ENCODE measurements around the gene NTN4.
"Not testable (repeated sequence)": the region's sequence is repeated elsewhere in the genome, so short reads cannot be mapped to it uniquely, and the experiment has no call there.

NTN4 gene

GRCh38 chr12:95742586-95742985, 48.0 kb downstream of the NTN4 start:
- DNase-seq, result no peak

GRCh38 chr12:95741635-95742034, 48.9 kb downstream of the NTN4 start:
- DNase-seq, result no peak

- DNase-seq, result no peak
Measured at GRCh38 chr12:95740751-95741150, 49.8 kb downstream of the NTN4 start.

GRCh38 chr12:95739561-95740313, 50.8 kb downstream of the NTN4 start:
- DNase-seq, result no peak

GRCh38 chr12:95738024-95738611, 52.4 kb downstream of the NTN4 start:
- no peak for DNase-seq

GRCh38 chr12:95736631-95737030, 53.9 kb downstream of the NTN4 start:
- DNase-seq, result peak; percentile 26

DNA sequence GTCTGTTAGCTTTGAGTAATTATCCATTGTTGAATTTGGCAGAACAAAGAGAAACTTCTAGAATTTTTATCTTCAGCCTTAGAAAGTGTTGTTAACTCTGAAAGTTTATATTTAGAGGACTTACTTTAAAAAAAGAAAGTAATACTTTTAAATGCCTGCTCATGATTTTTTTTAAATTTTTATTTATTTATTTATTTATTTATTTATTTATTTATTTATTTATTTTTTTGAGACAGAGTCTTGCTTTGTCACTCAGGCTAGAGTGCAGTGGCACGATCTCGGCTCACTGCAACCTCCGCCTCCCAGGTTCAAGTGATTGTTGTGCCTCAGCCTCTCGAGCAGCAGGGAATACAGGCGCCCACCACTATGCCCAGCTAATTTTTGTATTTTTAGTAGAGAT, 54.8 kb downstream of the NTN4 start:
- not testable (repeated sequence) for DNase-seq

DNA sequence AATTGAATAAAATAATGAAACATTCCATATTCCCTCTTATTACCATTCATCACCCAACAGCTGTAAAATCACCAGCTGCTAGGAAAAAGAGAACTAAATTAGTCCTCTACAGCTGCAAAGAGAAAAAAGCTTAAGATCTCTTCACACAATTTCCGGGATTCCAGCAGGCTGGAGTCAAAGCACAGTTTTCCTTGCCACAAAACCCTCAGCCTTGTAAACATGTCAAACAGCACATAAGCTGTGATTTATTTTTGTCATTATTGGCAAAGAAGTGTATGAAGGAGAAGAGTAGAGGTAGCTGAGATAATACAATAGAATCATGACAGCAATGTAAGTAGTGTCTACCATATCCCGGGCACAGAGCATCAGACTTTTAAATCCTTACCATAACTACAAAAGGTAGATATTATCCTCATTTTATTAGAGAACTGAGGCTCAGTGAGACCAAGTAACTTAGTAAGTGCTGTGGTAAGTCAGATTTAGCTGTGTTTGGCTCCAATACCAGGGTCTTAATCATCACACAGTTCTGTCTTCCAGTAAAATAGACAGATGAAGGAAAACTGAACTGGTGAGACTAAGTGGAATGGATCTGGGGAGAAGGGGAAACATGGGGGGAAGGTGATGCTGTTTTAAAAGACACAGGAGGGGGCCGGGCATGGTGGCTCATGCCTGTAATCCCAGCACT, 57.3 kb downstream of the NTN4 start:
- no peak for DNase-seq

GRCh38 chr12:95731519-95731958, 59.0 kb downstream of the NTN4 start:
- no peak for DNase-seq

GRCh38 chr12:95730457-95730856, 60.1 kb downstream of the NTN4 start:
- DNase-seq, result no peak

DNA sequence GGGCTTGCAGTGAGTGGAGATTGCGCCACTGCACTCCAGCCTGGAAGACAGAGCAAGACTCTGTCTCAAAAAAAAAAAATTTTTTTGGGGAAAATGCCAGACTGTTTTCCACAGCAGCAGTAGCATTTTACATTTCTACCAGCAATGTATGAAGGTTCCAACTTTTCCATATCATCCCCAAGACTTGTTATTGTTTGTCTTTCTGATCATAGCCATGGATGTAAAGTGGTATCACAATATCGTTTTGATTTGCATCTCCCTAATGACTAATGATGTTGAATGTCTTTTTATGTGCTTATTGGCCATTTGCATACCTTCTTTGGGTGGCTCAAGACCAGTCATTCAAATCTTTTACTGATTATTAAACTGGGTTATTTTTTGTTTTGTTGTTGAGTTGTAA, 63.7 kb downstream of the NTN4 start:
- no peak for DNase-seq

DNA sequence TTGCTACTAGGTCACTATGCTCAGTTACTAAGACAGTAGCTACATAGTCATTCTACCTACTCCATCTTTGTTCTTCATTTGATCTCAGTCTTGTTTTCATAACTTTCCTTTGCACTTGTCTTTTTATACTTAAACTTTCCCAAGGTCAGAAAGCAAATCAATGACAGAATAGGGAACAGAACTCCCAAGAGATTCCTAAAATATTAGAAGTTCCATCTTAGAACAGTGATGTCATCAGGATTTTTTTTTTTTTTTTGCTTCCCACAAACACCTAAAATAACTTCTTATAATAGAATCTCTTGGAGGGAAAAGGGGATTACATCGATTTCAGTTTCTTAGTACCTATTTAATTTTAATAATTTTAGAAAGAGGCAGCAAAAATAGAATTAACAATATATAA, 65.8 kb downstream of the NTN4 start:
- no peak for DNase-seq

GRCh38 chr12:95723693-95724384, 66.7 kb downstream of the NTN4 start:
- no peak for DNase-seq

GRCh38 chr12:95721320-95721719, 69.2 kb downstream of the NTN4 start:
- DNase-seq, result no peak

DNA sequence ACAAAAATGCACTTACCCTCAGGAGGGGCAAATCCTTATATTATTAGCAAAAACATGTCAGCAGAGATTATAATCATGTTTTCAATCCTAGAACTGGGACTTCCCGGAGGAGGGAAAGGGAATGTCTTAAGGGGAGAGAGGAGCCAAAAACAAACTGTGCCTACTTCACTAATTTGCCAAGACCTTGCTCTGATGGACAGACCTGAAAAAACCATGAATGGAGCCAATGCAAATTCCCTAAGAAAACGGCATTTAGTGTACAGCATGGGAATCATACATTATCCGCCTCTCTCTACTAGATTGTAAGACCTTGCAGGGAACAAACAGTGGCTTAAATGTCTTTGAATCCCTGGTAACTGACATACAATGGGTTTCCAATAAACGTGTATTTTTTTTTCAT, 70.4 kb downstream of the NTN4 start:
- DNase-seq, result no peak

- no peak for DNase-seq
Measured at GRCh38 chr12:95718772-95719171, 71.8 kb downstream of the NTN4 start.

DNA sequence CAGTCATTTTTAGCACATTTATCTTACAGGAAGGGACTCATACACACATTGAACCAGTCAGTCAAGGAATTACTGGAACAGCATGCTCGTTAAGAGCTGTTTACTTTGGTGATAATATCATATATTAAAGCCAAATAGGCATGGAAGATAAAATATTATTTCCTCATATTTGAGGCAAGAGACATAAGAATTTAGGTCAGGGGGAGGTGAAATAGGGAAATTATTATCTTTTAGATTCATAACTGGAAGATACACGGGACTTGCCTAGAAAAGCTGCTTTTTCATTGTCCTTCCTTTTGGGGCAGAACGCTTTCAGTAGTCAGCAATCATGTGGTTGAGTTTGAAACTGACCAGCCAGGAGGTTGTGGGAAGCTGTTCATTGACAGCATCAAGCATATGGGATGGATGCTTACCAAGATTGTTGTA, 72.5 kb downstream of the NTN4 start:
- no peak for DNase-seq

GRCh38 chr12:95717316-95717928, 73.1 kb downstream of the NTN4 start:
- DNase-seq, result no peak

GRCh38 chr12:95715177-95715576, 75.4 kb downstream of the NTN4 start:
- no peak for DNase-seq

DNA sequence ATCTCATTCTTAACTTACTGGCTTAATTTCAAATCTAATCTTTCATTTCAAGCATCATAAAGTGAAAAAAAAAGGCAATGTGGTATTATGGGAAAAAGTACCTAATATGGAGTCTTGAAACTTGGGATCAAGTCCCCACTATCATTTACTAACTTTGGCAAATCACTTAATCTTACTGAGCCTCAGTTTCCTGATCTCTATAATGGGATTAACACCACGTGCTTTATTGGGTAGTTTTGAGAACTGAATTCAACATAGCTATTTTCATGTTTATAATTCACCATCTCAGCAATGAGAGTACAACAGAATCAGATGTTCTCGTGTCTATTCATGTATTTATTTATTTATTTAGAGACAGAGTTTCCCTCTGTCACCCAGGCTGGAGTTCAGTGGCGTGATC, 78.3 kb downstream of the NTN4 start:
- no peak for DNase-seq

DNA sequence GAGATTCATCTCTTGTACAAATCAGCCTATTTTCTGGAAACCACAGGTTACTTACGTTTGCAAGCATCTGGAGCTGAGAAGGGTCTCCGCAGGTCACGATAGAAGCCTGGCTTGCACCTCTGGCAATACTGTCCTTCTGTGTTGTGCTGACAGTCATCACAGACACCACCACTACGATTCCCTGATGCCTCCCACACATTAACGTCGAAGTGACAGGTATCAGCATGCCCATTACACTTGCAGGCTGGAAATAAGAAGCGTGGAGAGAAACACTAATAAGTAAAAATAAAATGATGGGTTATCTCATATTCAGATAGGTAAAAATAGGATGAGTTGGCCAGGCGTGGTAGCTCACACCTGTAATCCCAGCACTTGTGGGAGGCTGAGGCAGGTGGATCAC, 80.2 kb downstream of the NTN4 start:
- no peak for DNase-seq

DNA sequence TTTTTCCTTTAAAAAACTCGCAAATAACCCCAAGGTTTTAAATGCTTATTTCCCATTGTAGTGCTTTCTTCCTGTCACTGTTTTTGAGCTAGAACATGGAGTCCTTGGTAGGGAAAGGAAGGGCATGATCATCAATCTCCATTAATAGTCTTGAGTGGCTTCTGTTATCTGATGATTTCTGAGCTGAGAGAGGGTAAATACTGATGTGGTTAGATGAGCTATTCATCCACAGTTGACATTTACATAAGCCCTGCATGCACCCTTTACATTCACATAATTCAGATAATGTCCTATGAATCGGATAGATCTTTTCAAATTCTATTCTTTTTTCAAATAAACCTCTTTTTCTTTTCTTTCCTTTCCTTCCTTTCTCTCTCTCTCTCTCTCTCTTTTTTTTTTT, 81.4 kb downstream of the NTN4 start:
- DNase-seq, result no peak

DNA sequence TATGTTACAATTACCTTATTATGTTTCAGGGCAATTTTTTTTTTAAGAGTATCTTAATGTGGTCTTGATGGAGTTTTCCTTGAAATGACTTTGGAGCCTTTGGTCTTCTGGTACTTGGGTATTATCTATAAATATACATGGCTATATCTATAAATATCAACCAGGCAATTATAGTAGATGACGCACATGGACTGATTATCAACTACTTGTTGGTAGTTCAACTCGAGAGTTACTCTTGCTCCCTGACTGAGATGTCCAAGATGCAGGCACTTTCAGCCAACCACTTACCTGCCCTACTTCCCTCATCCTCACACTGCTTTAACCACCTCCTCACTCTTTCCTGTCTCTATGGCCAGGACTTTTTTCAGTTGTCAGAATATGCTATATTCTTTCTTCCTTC, 85.4 kb downstream of the NTN4 start:
- no peak for DNase-seq
